AG10803 (cell line): ENCODE measurements around the gene CDK8.

Experiments
- DNase-seq: peaks from one replicate; pipeline ENCODE4 v3.0.0; 2010; ENCODE audit warnings: low read depth
- H3K4me3 ChIP-seq: 2 replicates; pipeline ENCODE4 v1.5.1; 2011; ENCODE audit warnings: mild to moderate bottlenecking, low read length, control low read depth
- TF ChIP-seq, protein P1 (sequence below): conservative IDR thresholded peaks from 2 replicates; pipeline ENCODE4 v1.5.1; 2011; ENCODE audit warnings: mild to moderate bottlenecking, low read length, control low read depth, inconsistent platforms

The CDK8 gene

GRCh38 chr13:26221399-26221720, 32.6 kb upstream of the CDK8 start:
- TF ChIP-seq, protein P1, sequence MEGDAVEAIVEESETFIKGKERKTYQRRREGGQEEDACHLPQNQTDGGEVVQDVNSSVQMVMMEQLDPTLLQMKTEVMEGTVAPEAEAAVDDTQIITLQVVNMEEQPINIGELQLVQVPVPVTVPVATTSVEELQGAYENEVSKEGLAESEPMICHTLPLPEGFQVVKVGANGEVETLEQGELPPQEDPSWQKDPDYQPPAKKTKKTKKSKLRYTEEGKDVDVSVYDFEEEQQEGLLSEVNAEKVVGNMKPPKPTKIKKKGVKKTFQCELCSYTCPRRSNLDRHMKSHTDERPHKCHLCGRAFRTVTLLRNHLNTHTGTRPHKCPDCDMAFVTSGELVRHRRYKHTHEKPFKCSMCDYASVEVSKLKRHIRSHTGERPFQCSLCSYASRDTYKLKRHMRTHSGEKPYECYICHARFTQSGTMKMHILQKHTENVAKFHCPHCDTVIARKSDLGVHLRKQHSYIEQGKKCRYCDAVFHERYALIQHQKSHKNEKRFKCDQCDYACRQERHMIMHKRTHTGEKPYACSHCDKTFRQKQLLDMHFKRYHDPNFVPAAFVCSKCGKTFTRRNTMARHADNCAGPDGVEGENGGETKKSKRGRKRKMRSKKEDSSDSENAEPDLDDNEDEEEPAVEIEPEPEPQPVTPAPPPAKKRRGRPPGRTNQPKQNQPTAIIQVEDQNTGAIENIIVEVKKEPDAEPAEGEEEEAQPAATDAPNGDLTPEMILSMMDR: no peak
- DNase-seq: no peak

DNA sequence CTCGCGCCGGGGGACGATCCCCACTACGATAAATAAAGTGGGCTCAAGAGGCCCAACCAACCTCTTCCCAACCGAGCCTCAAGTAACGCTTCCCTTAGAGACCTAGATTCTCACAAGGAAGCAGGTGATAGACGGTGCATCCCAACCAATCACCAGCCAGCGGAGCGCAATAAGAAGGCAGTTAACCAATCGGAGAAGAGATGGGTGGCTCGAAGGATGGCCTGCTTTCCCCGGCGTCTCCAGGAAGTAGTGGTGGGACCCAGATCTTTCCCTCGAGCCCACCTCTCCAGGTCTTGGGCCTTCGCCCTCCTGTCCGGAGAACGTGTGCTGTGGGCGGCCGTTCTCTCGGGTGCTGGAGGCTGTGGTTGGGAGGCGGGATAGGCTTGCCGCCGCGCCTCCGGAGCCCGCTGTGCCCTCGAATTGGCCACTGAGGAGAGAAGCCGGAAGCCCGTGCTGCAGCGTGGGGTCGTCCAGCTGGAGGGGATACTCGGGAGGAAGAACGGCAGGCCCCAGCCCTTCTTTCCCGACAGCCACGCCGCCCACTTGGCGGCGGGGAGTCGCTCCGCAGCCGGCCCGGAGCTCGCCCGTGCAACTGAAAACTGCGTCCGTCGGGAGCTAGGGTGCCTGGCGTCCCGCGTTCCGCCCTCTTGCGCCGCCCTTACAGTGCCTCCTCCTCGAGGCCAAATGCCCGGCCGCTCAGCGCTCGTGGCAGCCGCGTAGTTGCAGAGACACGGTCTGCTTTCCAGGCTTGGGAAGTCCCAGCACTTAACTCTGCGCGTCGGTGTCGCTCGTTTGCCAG, 32.0 kb upstream of the CDK8 start, which contains the start of gene RNF6:
Gene RNF6, minus strand, starts transcription at position 594 of the 799 bp plus-strand sequence. CDS start 2,665 bp downstream, outside the sequence.
- H3K4me3 ChIP-seq: peak within 1 kb of the TSS; percentile 94
- TF ChIP-seq, protein P1: no peak
- peak; percentile 99 for DNase-seq

More at GRCh38 chr13:26221399-26221720, 32.6 kb upstream of the CDK8 start:
- peak overlapping the region; percentile 94 for H3K4me3 ChIP-seq

DNA sequence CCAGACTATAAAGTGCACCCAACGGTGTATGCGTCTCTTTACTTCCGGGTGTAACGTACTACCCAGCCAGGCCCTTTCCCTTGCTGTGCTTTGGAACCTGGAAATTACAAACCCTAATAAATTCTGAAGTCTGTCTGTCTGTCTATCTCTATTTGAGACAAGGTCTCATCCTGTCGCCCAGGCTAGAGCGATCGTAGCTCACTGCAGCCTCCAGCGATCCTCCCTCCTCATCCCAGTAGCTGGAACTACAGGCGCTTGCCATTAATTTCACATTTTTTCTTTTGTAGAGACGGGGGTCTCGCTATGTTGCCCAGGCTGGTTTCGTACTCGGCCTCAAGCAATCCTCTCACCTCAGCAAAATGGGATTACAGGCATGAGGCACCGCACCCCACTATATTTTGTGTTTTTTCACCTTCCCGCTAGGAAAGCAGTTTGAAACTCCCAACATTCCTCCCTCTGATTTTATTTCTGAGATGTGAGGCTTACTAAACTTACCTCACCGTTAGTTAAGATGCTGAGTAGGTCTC, 31.3 kb upstream of the CDK8 start:
- TF ChIP-seq, protein P1: 0 out of 2 replicates have a peak, but pooled peaks have one; percentile 9
- no peak for DNase-seq
- H3K4me3 ChIP-seq: peak overlapping the region; percentile 94

GRCh38 chr13:26225896-26226617, 27.9 kb upstream of the CDK8 start:
- TF ChIP-seq, protein P1: no peak
- H3K4me3 ChIP-seq: no peak overlapping the region
- DNase-seq: peak; percentile 41

DNA sequence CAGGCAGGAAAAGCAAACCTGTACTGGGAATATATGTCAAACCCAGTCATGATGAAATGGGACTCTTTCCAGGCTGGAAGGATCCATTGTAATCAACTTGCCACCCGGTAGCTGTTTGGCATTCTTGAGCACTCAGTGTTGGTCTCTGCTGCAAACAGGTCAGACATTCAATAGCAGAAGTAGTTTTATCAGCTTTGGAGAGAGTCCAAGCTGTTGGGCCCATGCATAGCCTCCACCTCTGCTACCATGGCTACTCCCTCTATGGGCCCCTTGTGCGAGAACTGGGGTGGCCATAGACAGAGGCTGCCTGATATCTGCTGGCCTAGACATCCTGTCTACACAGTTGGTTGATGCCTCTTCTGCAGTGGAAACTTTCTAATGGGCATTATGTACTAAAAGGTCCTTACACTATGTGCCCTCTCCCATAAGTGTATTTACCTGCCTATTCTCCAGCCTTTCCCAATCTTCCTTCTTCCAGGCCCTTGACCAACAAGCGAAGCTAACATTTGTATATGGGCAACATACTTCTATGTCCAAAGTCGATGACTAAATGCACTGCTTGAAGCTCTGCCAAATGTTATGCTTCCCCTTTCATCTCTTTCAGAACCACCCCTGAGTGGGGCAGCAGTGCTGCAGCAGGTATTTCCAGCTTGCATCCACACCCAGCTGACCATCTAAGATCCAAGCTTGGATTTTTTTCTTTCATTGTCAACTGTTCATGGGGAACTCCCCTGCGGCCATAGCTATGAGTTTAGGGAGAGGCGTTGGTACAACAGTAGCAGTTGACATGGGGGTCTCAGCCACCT, 26.6 kb upstream of the CDK8 start:
- H3K4me3 ChIP-seq: no peak overlapping the region
- TF ChIP-seq, protein P1: no peak
- DNase-seq: no peak

GRCh38 chr13:26228096-26228495, 25.8 kb upstream of the CDK8 start:
- TF ChIP-seq, protein P1: no peak
- DNase-seq: no peak
- no peak overlapping the region for H3K4me3 ChIP-seq
